Ovary (tissue), 3 donors: ENCODE data around the gene R3HCC1L.

Source experiments
- EP300 ChIP-seq: sonication (generic); formaldehyde crosslinking; IDR thresholded peaks from one replicate; pipeline ENCODE4 v1.6.1; 2017; ENCODE audit warnings: antibody characterized with exemption
- POLR2A ChIP-seq: fragments of 450-650 bp; IDR thresholded peaks from one replicate; pipeline ENCODE4 v1.6.1; 2017; ENCODE audit warnings: antibody characterized with exemption, mild to moderate bottlenecking, moderate library complexity
- TF ChIP-seq, protein P1 (sequence below), 3 donors: fragments of 450-650 bp in 2 of 3; fragments of 200-600 bp in 1 of 3; IDR thresholded peaks; one replicate each; pipeline versions ENCODE4 v1.5.1 to v1.8.0; 2016 to 2022; ENCODE audit warnings: antibody characterized with exemption in 3 of 3, mild to moderate bottlenecking in 1 of 3
- donor health status: DM: no; HTN: no; CAD: no.

DNA sequence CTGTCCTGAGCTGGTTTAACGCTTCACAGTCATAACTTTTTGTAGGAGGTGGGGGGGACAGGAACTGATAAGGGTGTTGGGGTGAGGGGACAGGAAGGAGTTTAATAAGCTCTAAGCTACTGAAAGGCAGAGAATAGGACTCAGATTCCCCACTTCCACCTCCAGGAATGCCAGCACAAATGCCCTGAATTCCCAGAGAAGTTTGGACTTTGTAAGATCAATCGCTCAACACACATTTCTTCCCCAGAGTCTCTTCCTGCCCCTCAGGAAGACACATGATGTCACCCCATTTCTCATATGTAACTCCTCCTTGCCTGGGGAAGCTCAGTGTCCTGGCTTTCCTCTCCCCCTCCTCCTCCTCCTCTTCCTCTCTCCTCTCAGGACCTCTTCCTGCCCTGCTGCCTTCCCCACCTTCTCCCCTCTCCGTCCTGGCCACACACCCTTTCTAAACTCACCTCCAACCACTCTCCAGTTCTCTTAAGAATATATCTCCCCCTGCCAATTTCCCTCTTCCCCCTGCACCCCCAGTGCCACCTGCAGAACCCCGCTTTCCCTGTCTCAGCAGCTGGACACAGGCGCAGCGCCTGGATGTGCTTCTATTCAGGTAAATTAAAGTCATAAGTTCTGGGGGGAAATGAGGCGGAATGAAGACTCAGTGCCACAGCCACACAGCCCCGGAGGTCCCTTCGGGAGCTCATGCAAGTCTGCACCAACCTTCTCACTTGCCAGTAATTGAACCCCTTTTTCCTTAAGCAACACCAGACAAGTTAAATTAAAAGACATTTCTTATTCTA is 138.8 kb downstream of the R3HCC1L start:
- TF ChIP-seq, protein P1, sequence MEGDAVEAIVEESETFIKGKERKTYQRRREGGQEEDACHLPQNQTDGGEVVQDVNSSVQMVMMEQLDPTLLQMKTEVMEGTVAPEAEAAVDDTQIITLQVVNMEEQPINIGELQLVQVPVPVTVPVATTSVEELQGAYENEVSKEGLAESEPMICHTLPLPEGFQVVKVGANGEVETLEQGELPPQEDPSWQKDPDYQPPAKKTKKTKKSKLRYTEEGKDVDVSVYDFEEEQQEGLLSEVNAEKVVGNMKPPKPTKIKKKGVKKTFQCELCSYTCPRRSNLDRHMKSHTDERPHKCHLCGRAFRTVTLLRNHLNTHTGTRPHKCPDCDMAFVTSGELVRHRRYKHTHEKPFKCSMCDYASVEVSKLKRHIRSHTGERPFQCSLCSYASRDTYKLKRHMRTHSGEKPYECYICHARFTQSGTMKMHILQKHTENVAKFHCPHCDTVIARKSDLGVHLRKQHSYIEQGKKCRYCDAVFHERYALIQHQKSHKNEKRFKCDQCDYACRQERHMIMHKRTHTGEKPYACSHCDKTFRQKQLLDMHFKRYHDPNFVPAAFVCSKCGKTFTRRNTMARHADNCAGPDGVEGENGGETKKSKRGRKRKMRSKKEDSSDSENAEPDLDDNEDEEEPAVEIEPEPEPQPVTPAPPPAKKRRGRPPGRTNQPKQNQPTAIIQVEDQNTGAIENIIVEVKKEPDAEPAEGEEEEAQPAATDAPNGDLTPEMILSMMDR (IDR thresholded peaks at IDR 0.05) = no peak
- TF ChIP-seq POLR2A (no peak), EP300 (no peak)
